Kidney (tissue), 14 donors: ENCODE data around the gene GRAMD2A. TPM values are rescaled to one million over a fixed set of nuclear protein-coding genes. Genes with fewer than 3 reads are reported as not detected.

ENCODE experiments used
- DNase-seq, 5 donors: peaks; one replicate each; pipeline ENCODE4 v3.0.0-alpha.2; 2013 to 2020
- FAIRE-seq: peaks from 2 replicates; lab custom pipeline; 2012; peaks lifted over from hg19 to GRCh38; lab: Jason Lieb, UNC
- H3K27ac ChIP-seq, 2 donors: one replicate each; pipeline ENCODE4 v1.7.0; 2013; ENCODE audit warnings: low read depth in 2 of 2, low read length in 2 of 2, inconsistent platforms in 1 of 2
- H3K27me3 ChIP-seq: one replicate; pipeline ENCODE4 v1.7.1; 2013; ENCODE audit warnings: low read length, inconsistent platforms; ENCODE audit not compliant: control insufficient read depth, insufficient read depth
- H3K36me3 ChIP-seq, 3 donors: one replicate each; pipeline versions ENCODE4 v1.7.0 to v1.7.1; 2013; ENCODE audit warnings: low read length in 3 of 3, control low read depth in 1 of 3, inconsistent platforms in 1 of 3; ENCODE audit not compliant: insufficient read depth in 3 of 3, control insufficient read depth in 2 of 3
- H3K4me1 ChIP-seq, 3 donors: one replicate each; pipeline versions ENCODE4 v1.7.0 to v1.7.1; 2013; ENCODE audit warnings: low read length in 3 of 3, inconsistent platforms in 1 of 3, low read depth in 1 of 3; ENCODE audit not compliant: control insufficient read depth in 2 of 3, insufficient read depth in 2 of 3
- H3K4me3 ChIP-seq, 3 donors: one replicate each; pipeline versions ENCODE4 v1.7.0 to v1.8.1; 2013; ENCODE audit warnings: low read length in 3 of 3, control low read depth in 1 of 3, inconsistent platforms in 1 of 3
- H3K9ac ChIP-seq, 3 donors: one replicate each; pipeline versions ENCODE4 v1.7.0 to v1.7.1; 2013; ENCODE audit warnings: low read length in 3 of 3, control low read depth in 1 of 3, inconsistent platforms in 1 of 3
- H3K9me3 ChIP-seq, 3 donors: one replicate each; pipeline versions ENCODE4 v1.7.0 to v1.7.1; 2013; ENCODE audit warnings: low read length in 3 of 3, control low read depth in 1 of 3, inconsistent platforms in 1 of 3; ENCODE audit not compliant: control insufficient read depth in 2 of 3, insufficient read depth in 1 of 3
- CTCF ChIP-seq: IDR thresholded peaks from 3 replicates; pipeline ENCODE4 v1.5.1; 2012; ENCODE audit warnings: mild to moderate bottlenecking, moderate library complexity, borderline replicate concordance; ENCODE audit not compliant: insufficient read depth; ENCODE audit errors: extremely low read depth
- intact Hi-C: fragments of 100-400 bp; cut with DNase I; formaldehyde crosslinking; loops from one replicate; pipeline ENCODE4 v1.11.1; 2022
- polyA plus RNA-seq: library from polyadenylated mRNA; stranded (reverse); fragments of 350-450 nt; fragmentation: Illumina TruSeq; extraction: RNeasy Lipid Tissue Mini Kit (QIAGEN cat#74804); gene quantifications from one replicate; pipeline ENCODE4 v1.2.3, GENCODE V29; 2014; ENCODE audit warnings: low read depth, low replicate concordance; ENCODE audit not compliant: insufficient read depth
- total RNA-seq: library from RNA; stranded (reverse); fragmentation: NEBNext Ultra II Directional; extraction: Animal tissue kit (Norgen Biotek cat#: 25700); gene quantifications from one replicate; pipeline ENCODE4 v1.2.1, GENCODE V29; 2021
- donor health status: control.
- donor health status: control.
- donor health status: control.
- donor health status: control.
- donor health status: control.
- donor health status: DM: yes; HTN: yes; CAD: no.
- donor health status: Normal renal cell carcinoma (clear cell type).

GRAMD2A gene
- total and polyA plus RNA-seq, 2 donors from 2014 or later = 2.7 to 5.4 TPM

GRCh38 chr15:72155635-72156616, 41.7 kb downstream of the GRAMD2A start:
- peaks cover 2 to 22% (median 17%) of the 10 kb centered on the region in 3 donors for H3K4me1 ChIP-seq
- H3K36me3 ChIP-seq = no peaks in the 10 kb centered on the region
- FAIRE-seq (peak; percentile 50), DNase-seq (peak; percentile 89 to 96 (median 92))
- H3K9me3 ChIP-seq = no peaks in the 10 kb centered on the region
- peak; percentile 93 for TF ChIP-seq CTCF
- H3K27me3 ChIP-seq = no peaks in the 10 kb centered on the region
- H3K27ac ChIP-seq = peak overlapping the region; percentile 94 to 97
- peak overlapping the region; percentile 67 to 91 (median 73) for H3K4me3 ChIP-seq
- intact Hi-C loops = no loop called here
- H3K9ac ChIP-seq = peak overlapping the region; percentile 65 to 78 (median 69)

DNA sequence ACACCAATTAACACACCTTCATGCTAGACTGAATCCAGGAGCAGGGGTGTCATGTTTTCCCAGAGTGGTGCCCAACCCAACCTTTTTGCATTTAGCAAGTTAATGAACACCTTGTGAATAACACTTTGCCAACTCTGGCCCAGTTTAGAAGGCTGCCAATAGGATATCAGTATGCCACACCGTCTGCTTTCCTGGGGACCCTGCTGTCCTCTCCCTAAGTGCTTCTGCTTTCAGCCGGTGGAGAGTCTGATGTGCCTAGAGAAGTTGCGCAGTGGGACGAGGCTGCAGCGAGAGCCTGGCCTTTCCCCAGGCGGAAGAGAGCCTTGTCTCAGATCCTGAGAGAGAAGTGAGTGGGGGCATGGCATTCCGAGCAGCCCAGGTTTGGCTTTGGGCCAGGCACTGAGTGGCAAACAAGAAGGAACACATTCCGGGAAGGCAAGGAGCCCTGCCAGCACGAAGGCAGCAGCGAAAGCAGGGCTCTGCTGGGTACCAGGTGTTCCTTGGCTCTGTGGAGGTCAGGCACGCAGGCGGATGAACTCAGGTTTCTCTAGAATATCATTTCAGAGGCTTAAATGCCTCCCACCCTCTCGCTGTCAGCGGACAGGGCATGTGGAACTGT, 42.5 kb downstream of the GRAMD2A start:
- Histone ChIP-seq H3K4me3 (peak overlapping the region; percentile 67 to 91 (median 73)), H3K27ac (peak overlapping the region; percentile 94 to 97), H3K9ac (peak overlapping the region; percentile 65 to 78 (median 69)), H3K9me3 (no peaks in the 10 kb centered on the region), H3K4me1 (peaks cover 2 to 22% (median 17%) of the 10 kb centered on the region in 3 donors), H3K27me3 (no peaks in the 10 kb centered on the region), H3K36me3 (no peaks in the 10 kb centered on the region)
- DNase-seq = peak; percentile 88 to 97 (median 93)
- intact Hi-C loops = no loop called here
- no peak for TF ChIP-seq CTCF
- FAIRE-seq = no peak

DNA sequence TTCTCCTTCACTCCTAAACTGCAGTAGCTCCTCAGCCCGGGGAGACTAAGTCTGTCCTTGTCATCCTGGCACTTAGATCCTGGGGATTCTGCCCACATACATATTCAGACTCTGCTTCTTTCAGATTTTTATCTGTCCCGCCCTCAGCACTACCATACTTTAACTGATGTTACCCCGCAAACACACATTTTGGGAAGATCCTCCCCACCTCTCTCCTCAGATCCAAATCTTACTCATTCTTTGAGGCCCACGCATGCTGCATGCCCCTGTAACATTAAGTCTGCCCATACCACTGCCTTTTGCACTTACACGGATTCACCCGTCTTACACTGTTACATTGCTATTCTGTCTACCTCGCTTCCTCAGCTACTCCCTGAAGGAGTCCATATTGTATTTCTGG, 43.3 kb downstream of the GRAMD2A start:
- FAIRE-seq = no peak
- H3K9ac ChIP-seq = peak overlapping the region in 1 of 3 donors; percentile 65

More for the DNA sequence above, 43.3 kb downstream of the GRAMD2A start:
- intact Hi-C loops = no loop called here
- DNase-seq = no peak
- H3K27ac ChIP-seq = peak overlapping the region; percentile 68 to 71
- H3K4me1 ChIP-seq = peaks cover 2 to 22% (median 17%) of the 10 kb centered on the region in 3 donors
- no peaks in the 10 kb centered on the region for H3K27me3 ChIP-seq
- peak overlapping the region in 1 of 3 donors; percentile 67 for H3K4me3 ChIP-seq
- no peaks in the 10 kb centered on the region for H3K9me3 ChIP-seq
- TF ChIP-seq CTCF = no peak
- H3K36me3 ChIP-seq = no peaks in the 10 kb centered on the region
